Measurements from ENCODE around the gene SLC39A5.

DNA sequence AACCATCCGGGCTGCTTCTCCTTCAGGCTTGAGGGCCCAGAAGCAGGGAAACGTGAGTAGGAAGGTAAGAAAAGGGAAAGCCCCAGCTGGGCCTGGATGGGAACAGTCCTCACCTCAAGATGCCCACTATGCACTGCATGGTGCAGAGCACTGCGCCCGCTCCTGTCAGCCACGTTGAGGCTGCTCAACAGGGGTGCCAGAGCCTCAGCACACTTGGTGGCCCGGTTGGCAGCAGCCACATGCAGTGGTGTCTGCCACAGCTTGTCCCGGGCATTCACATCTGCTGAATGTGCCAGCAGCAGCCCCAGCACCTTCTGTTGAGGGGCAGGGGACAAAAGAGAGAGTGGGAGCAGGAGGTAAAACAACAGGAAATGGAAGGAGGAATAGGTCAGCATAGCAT is 25.8 kb downstream of the SLC39A5 start:
- TF ChIP-seq EZH2phosphoT487 (IDR thresholded peaks at IDR 0.05; ENCODE audit: insufficient read depth, low read depth), result no peak
- TF ChIP-seq EZH2 (IDR thresholded peaks at IDR 0.05; ENCODE audit: insufficient read depth, poor library complexity, severe bottlenecking), result no peak
